HUES64 (cell line): Measurements from ENCODE around the gene PTPN22.

Source experiments
- H3K27ac ChIP-seq: 2 replicates; pipeline ENCODE4 v1.7.0; 2013; ENCODE audit warnings: low read depth, low read length, inconsistent platforms
- H3K27me3 ChIP-seq: 2 replicates; pipeline ENCODE4 v1.6.1; 2013; ENCODE audit warnings: mild to moderate bottlenecking, low read length; ENCODE audit not compliant: insufficient read depth
- H3K36me3 ChIP-seq: 2 replicates; pipeline ENCODE4 v1.6.1; 2013; ENCODE audit warnings: mild to moderate bottlenecking, low read length; ENCODE audit not compliant: insufficient read depth
- H3K4me1 ChIP-seq: 2 replicates; pipeline ENCODE4 v1.6.1; 2013; ENCODE audit warnings: mild to moderate bottlenecking, low read length, moderate library complexity; ENCODE audit not compliant: insufficient read depth
- H3K4me3 ChIP-seq: 2 replicates; pipeline ENCODE4 v1.5.1; 2013; ENCODE audit warnings: mild to moderate bottlenecking, low read length, moderate library complexity
- H3K9ac ChIP-seq: 2 replicates; pipeline ENCODE4 v1.6.1; 2013; ENCODE audit warnings: mild to moderate bottlenecking, low read depth, low read length
- H3K9me3 ChIP-seq: 2 replicates; pipeline ENCODE4 v1.6.1; 2013; ENCODE audit warnings: low read depth, low read length; ENCODE audit not compliant: insufficient read depth
- WGBS: fragments of 150-250, 120-280 bp; methylation state at CpG from one replicate; pipeline ENCODE4 v1.1.7; 2013; ENCODE audit warnings: missing lambda C conversion rate; 5-methylcytosine and 5-hydroxymethylcytosine counted together

PTPN22 gene

DNA sequence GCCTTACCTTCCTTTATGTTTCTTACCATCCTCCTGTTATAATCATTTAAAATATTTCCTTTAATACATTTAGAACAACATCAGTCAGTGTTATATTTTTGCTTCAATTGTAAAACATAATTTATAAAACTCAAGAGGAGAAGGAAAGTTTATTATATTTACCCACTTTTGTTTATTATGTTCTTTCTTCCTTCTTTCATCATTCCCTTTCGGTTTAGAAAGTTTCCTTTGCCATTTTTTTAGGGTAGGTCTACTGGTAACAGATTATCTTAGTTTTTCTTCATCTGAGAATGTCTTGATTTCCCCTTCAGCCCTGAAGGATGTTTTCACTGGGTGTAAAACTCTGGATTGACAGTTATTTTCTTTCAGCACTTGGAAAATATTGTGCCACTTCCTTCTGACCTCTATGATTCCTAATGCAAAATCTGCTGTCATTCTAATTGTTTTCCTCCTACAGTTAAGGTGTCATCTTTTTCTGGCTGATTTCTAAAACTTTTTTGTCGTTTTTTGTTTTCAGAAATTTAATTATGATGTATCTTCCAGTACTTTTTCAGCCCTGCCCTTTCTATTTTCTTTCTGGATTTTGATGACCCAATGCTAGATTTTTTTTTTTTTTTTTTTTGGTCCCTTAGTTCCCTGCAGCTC is 25.0 kb downstream of the PTPN22 start:
- no peaks in the 10 kb centered on the region for H3K4me1 ChIP-seq
- H3K9me3 ChIP-seq: peaks cover 6% of the 10 kb centered on the region; the same call in 1 of the 2 replicates
- H3K9ac ChIP-seq: no peak overlapping the region
- H3K4me3 ChIP-seq: no peak overlapping the region
- no peak overlapping the region for H3K27ac ChIP-seq
- WGBS: no CpG with 5 or more reads among the region's 2 CpGs
- H3K27me3 ChIP-seq: no peaks in the 10 kb centered on the region
- H3K36me3 ChIP-seq: no peaks in the 10 kb centered on the region

DNA sequence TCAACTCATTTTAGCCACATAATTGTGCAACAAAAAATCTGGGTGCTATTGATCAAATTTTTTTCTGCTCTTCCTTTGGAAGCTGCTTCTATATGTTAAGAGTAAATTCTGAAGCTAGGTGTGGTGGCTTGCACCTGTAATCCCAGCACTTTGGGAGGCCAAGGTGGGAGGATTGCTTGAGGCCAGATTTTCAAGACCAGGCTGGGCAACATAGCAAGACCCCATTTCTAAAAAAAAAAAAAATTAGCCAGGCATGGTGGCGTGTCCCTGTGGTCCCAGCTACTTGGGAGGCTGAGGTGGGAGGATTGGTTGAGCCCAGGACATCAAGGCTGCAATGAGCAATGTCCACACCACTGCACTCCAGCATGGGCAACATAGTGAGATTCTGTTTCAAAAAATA is 35.0 kb downstream of the PTPN22 start:
- Histone ChIP-seq H3K4me3 (no peak overlapping the region), H3K27ac (no peak overlapping the region), H3K36me3 (no peaks in the 10 kb centered on the region), H3K9ac (no peak overlapping the region), H3K27me3 (no peaks in the 10 kb centered on the region), H3K9me3 (no peaks in the 10 kb centered on the region), H3K4me1 (no peaks in the 10 kb centered on the region)
- 85% methylated on average over 1 of the region's 1 CpG for WGBS

DNA sequence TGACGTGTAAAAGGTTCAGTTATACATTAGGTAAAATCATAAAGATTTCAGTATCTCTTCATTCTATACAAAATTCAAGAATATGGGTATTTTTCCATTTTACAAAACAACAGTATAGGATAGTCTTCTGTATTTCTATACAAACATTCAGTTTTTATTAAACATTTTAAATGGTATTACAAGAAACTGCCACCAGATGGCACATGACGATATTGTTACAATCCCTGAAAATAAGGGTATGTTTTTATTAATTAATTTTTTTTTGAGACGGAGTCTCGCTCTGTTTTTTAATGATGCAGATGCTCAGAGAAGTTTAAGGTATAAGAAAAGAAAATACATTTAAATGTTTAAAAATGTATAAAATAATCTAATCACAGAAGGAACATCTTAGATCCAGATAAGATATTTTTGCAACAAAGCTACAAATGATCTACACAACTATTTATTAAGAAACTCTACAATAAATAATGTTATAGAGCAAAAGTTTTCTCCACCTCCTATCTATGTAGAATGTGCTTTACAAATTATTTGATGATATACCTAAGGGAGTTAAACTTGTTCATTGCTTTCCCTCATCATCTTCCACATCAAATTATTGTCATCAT is 35.7 kb downstream of the PTPN22 start:
- H3K9ac ChIP-seq: no peak overlapping the region
- no peaks in the 10 kb centered on the region for H3K36me3 ChIP-seq
- H3K4me1 ChIP-seq: no peaks in the 10 kb centered on the region
- no peaks in the 10 kb centered on the region for H3K9me3 ChIP-seq
- no peaks in the 10 kb centered on the region for H3K27me3 ChIP-seq
- H3K27ac ChIP-seq: no peak overlapping the region
- H3K4me3 ChIP-seq: no peak overlapping the region
- 33% methylated on average over 3 of the region's 4 CpGs for WGBS

DNA sequence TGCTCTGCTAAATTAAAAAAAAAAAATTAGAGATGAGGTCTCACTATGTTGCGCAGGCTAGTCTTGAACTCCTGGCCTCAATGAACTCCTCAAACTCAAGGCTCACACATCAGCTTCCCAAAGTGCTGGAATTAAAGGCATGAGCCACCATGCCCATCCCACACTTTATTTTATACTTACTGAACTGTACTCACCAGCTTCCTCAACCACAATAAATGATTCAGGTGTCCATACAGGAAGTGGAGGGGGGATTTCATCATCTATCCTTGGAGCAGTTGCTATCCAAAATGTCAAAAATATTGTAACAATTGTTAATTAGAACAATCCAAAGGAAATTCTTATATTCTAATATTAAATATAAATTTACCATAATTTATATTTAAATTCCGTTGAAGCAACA is 36.8 kb downstream of the PTPN22 start:
- WGBS: 95% methylated on average over 1 of the region's 2 CpGs
- no peaks in the 10 kb centered on the region for H3K27me3 ChIP-seq
- H3K4me1 ChIP-seq: no peaks in the 10 kb centered on the region

DNA sequence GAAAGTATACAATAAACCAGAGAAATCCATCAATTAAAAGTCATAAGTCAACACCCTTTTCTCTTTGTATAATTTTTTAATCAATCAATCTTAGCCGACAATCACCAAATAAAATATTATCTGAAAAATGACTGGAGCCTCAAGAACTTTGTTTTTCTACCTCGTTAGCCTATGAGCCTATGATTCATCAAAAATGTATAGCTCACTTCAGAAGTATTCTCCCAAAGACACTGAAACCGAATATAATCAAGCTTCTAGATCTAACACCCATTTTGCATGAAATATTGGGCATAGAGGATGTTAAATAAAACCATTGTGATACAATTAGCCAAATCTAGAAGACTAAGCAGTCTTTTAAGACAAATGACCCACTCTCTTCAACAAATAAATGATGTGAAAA is 41.5 kb downstream of the PTPN22 start:
- Histone ChIP-seq H3K4me3 (no peak overlapping the region), H3K9me3 (no peaks in the 10 kb centered on the region), H3K27ac (no peak overlapping the region), H3K36me3 (no peaks in the 10 kb centered on the region), H3K9ac (no peak overlapping the region), H3K27me3 (no peaks in the 10 kb centered on the region), H3K4me1 (no peaks in the 10 kb centered on the region)
- WGBS: 95% methylated on average over 3 of the region's 3 CpGs

More for the DNA sequence above, 36.8 kb downstream of the PTPN22 start:
- Histone ChIP-seq H3K9ac (no peak overlapping the region), H3K36me3 (no peaks in the 10 kb centered on the region), H3K4me3 (no peak overlapping the region), H3K27ac (no peak overlapping the region), H3K9me3 (no peaks in the 10 kb centered on the region)

DNA sequence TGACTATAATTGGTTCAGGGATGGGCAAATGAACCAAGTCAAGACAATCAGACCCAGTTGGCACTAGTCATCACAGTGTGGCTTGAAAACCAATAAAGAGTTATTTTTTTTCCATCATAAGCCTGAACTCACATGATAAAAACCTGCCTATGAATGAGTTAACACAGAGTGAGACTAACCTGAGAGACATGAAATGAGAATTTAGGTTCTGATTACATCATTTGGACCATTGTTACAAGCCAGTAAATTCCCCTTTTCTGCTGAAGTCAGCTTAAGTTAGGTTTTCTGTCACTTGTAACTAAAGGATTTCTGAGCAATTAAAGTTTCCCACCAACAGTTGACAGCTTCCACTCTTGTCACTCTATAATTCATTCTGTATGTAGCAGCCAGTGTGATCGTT is 49.6 kb downstream of the PTPN22 start:
- WGBS: no CpG with 5 or more reads among the region's 1 CpG
- no peaks in the 10 kb centered on the region for H3K27me3 ChIP-seq
- no peak overlapping the region for H3K27ac ChIP-seq
- no peaks in the 10 kb centered on the region for H3K9me3 ChIP-seq
- no peak overlapping the region for H3K9ac ChIP-seq
- H3K4me3 ChIP-seq: no peak overlapping the region
- no peaks in the 10 kb centered on the region for H3K36me3 ChIP-seq
- no peaks in the 10 kb centered on the region for H3K4me1 ChIP-seq

DNA sequence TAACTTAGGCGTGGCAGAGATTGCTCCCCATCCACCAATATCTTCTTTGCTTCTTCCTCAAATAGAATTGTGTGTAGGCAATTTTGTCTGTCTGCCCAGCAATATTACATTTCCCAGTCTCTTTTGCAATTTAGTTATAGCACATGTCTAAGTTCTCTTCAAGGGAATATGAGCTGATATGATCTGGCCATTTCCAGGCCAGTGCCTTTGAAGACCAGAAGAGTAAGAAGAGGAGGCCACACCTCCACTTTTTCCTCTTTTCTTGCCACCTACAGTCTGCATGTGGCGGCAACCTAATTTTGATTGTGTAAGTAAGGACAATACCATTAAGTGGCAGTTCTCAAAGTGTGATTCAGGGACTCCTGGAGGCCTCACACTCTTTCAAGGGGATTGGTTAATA is 52.9 kb downstream of the PTPN22 start:
- no peak overlapping the region for H3K27ac ChIP-seq
- no peaks in the 10 kb centered on the region for H3K36me3 ChIP-seq
- no peaks in the 10 kb centered on the region for H3K4me1 ChIP-seq
- no peak overlapping the region for H3K4me3 ChIP-seq
- 100% methylated on average over 1 of the region's 2 CpGs for WGBS
- H3K9ac ChIP-seq: no peak overlapping the region
- no peaks in the 10 kb centered on the region for H3K9me3 ChIP-seq
- no peaks in the 10 kb centered on the region for H3K27me3 ChIP-seq

DNA sequence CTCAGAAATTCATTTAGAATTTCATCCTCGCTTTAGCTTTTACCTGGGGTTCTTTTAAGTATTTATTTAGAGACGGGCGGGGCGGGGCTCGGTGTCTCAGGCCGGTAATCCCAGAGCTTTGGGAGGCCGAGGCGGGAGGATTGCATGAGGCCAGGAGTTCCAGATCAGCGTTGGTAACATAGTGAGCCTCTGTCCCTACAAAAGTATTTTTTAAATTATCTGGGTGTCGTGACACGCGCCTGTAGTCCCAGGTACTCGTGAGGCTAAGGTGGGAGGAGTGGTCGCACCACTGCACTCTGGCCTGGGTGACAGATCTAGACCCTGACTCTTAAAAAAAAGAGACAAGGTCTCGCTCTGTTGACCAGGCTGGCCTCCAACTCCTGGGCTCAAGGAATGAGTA is 58.3 kb downstream of the PTPN22 start:
- 94% methylated on average over 15 of the region's 15 CpGs for WGBS
- Histone ChIP-seq H3K9ac (no peak overlapping the region), H3K27ac (no peak overlapping the region), H3K4me3 (peak overlapping the region; percentile 82; the same call in 1 of the 2 replicates), H3K9me3 (no peaks in the 10 kb centered on the region), H3K27me3 (no peaks in the 10 kb centered on the region), H3K4me1 (peaks cover 14% of the 10 kb centered on the region), H3K36me3 (no peaks in the 10 kb centered on the region)

DNA sequence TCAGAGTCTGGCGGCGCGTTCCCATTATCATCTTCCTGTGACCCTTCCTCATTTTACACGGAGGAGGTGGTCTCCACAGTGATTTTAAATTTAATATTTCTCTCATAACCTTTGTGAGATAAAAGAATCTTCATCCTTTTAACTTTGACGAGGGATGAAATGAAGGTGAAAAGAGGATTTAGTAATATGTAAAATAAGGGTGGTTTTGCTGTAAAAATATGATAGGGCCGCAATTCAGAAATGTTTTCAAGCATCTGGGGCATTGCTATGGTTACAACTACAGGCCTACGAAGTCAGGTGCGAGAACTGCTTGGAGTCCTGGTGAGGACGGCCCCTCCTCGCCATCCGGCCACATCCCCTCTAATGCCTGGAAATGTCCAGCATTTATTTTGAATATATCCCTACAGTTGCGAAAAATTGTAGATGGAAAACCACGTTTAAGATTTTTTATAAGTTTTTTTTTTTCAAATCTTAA is 58.8 kb downstream of the PTPN22 start:
- Histone ChIP-seq H3K27ac (peak overlapping the region; percentile 89), H3K9me3 (no peaks in the 10 kb centered on the region), H3K36me3 (no peaks in the 10 kb centered on the region), H3K9ac (peak overlapping the region; percentile 80), H3K4me3 (peak overlapping the region; percentile 82), H3K27me3 (no peaks in the 10 kb centered on the region), H3K4me1 (peaks cover 14% of the 10 kb centered on the region)
- WGBS: 41% methylated on average over 12 of the region's 13 CpGs

DNA sequence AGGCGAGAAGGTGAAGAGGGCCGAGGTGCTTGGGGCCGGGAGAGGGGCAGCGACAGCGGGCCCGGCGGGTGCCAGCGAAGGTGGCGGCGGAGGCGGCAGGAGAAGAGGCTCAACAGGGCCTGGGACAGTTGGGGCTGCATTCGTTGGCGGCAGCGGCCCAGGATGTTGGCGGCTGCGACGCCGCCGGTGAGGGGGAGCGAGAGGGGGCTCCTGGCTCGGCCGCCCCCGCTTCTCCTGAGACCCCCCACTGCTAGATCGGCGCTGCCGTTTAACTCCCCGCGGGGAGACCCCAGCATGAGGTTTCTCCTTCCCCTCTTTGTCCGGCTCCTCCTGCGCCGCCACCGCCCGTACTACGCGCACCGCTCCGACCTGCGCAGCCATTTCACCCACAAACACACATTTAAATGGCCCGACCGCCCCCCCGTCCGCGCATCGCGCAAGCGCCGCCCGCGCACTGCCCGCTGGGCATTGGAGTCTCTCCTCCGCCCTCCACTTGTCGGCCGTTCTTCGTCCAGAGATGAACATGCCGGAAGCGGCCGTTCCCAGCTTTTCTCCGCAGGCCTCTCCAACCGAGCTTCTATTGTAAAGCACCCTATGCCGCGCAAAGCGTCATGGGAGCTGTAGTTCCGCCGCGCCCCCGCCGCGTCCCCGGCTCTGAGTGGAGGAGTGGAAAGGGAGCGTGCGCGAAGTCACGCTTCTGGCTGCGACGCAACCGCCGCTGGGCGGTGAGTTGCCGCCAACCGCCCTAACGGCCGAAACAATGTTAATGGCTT is 59.4 kb downstream of the PTPN22 start, which contains the start of gene RSBN1:
RSBN1 (minus strand) TSS at position 589 of the 773 bp plus-strand sequence; CDS start at position 525, 64 bp downstream.
- WGBS: under 1% methylated on average over 82 of the region's 82 CpGs
- H3K4me1 ChIP-seq: peaks cover 14% of the 10 kb centered on the region

More for the DNA sequence above, 59.4 kb downstream of the PTPN22 start, which contains the start of gene RSBN1:
- no peaks in the 10 kb centered on the region for H3K9me3 ChIP-seq
- H3K4me3 ChIP-seq: peak within 1 kb of the TSS; percentile 82
- H3K27me3 ChIP-seq: no peaks in the 10 kb centered on the region
- H3K36me3 ChIP-seq: no peaks in the 10 kb centered on the region
- H3K27ac ChIP-seq: peak within 1 kb of the TSS; percentile 89
- H3K9ac ChIP-seq: peak within 1 kb of the TSS; percentile 89
